IMR-90 (cell line): ENCODE measurements around the gene NTF3. TPM values are rescaled to one million over a fixed set of nuclear protein-coding genes. Genes with fewer than 3 reads are reported as not detected.

Experiments used
- ATAC-seq: fragments of 200-7000 bp; cut with Tn5 transposase; 2 replicates; pipeline ENCODE4 v1.9.1; 2020; ENCODE audit warnings: low read depth, mild to moderate bottlenecking, moderate library complexity
- BruUV-seq: library from RNA; stranded (reverse); fragments of 400-500 nt; replicated peaks from 2 replicates; lab custom pipeline; 2021; lab: Mats Ljungman, UMichigan
- CTCF ChIA-PET: fragments of 300-600 bp; formaldehyde crosslinking; extraction: SDS; loops from one replicate; lab custom pipeline; 2021; ENCODE audit warnings: antibody characterized with exemption; lab: Yijun Ruan, JAX
- POLR2A ChIA-PET: fragments of 300-600 bp; sonication (Branson Sonifier 250); formaldehyde crosslinking; loops from one replicate; lab custom pipeline; 2022; ENCODE audit warnings: antibody characterized with exemption; ENCODE audit not compliant: unreplicated experiment; lab: Charles Lee
- DNase-seq: peaks from one replicate; pipeline ENCODE4 v3.0.0; 2013
- H2AFZ ChIP-seq: replicated peaks from 2 replicates; pipeline ENCODE3; 2013; ENCODE audit warnings: low read length, mild to moderate bottlenecking; ENCODE audit not compliant: poor library complexity
- H2AK5ac ChIP-seq: 2 replicates; pipeline ENCODE4 v1.6.1; 2013; ENCODE audit warnings: low read depth, low read length, inconsistent platforms
- H2AK9ac ChIP-seq: replicated peaks from 2 replicates; pipeline ENCODE3; 2013; ENCODE audit warnings: mild to moderate bottlenecking, low read depth, low read length, moderate library complexity; ENCODE audit not compliant: poor library complexity
- H2BK120ac ChIP-seq: 2 replicates; pipeline ENCODE4 v1.6.1; 2013; ENCODE audit warnings: low read depth, low read length, inconsistent platforms
- H2BK15ac ChIP-seq: 3 replicates; pipeline ENCODE4 v1.6.1; 2013; ENCODE audit warnings: low read depth, low read length, inconsistent platforms
- H2BK20ac ChIP-seq: 2 replicates; pipeline ENCODE4 v1.6.1; 2013; ENCODE audit warnings: low read depth, mild to moderate bottlenecking, inconsistent platforms, low read length, moderate library complexity
- H2BK5ac ChIP-seq: 2 replicates; pipeline ENCODE4 v1.6.1; 2013; ENCODE audit warnings: mild to moderate bottlenecking, low read depth, low read length, inconsistent platforms; ENCODE audit not compliant: poor library complexity, severe bottlenecking
- H3K14ac ChIP-seq: replicated peaks from 2 replicates; pipeline ENCODE4 v1.6.1; 2013; ENCODE audit warnings: low read depth, low read length, inconsistent platforms
- H3K18ac ChIP-seq: 2 replicates; pipeline ENCODE4 v1.6.1; 2013; ENCODE audit warnings: low read depth, low read length, control low read depth
- H3K23ac ChIP-seq: 2 replicates; pipeline ENCODE4 v1.6.1; 2013; ENCODE audit warnings: low read depth, low read length, inconsistent platforms
- H3K27ac ChIP-seq: 2 replicates; pipeline ENCODE4 v1.5.1; 2013; ENCODE audit warnings: mild to moderate bottlenecking, control low read depth, low read length; ENCODE audit not compliant: insufficient read depth
- H3K27me3 ChIP-seq: 2 replicates; pipeline ENCODE4 v1.6.1; 2013; ENCODE audit warnings: low read length; ENCODE audit not compliant: control insufficient read depth, insufficient read depth
- H3K36me3 ChIP-seq: 2 replicates; pipeline ENCODE4 v1.6.1; 2013; ENCODE audit warnings: low read length, mixed read lengths; ENCODE audit not compliant: control insufficient read depth, insufficient read depth
- H3K4ac ChIP-seq: 2 replicates; pipeline ENCODE4 v1.6.1; 2013; ENCODE audit warnings: low read depth, low read length, inconsistent platforms
- H3K4me1 ChIP-seq: 2 replicates; pipeline ENCODE4 v1.6.1; 2013; ENCODE audit warnings: low read length, mixed read lengths; ENCODE audit not compliant: control insufficient read depth, insufficient read depth
- H3K4me2 ChIP-seq: 2 replicates; pipeline ENCODE4 v1.6.1; 2013; ENCODE audit warnings: low read depth, mild to moderate bottlenecking, control low read depth, low read length, moderate library complexity
- H3K4me3 ChIP-seq: 2 replicates; pipeline ENCODE4 v1.5.1; 2013; ENCODE audit warnings: low read depth, mild to moderate bottlenecking, control low read depth, low read length, moderate library complexity; ENCODE audit not compliant: insufficient read depth
- H3K56ac ChIP-seq: 2 replicates; pipeline ENCODE4 v1.6.1; 2013; ENCODE audit warnings: low read length, inconsistent platforms; ENCODE audit not compliant: insufficient read depth; ENCODE audit errors: extremely low read depth
- H3K79me1 ChIP-seq, 2 experiments: 2 replicates each; pipeline ENCODE4 v1.6.1; 2013; ENCODE audit warnings: low read length in 2 of 2, inconsistent platforms in 1 of 2, low read depth in 1 of 2
- H3K9ac ChIP-seq: 2 replicates; pipeline ENCODE4 v1.6.1; 2013; ENCODE audit warnings: low read depth, low read length, control low read depth
- H3K9me1 ChIP-seq: 2 replicates; pipeline ENCODE4 v1.6.1; 2013; ENCODE audit warnings: low read length, inconsistent platforms; ENCODE audit not compliant: insufficient read depth
- H3K9me3 ChIP-seq: 2 replicates; pipeline ENCODE4 v1.6.1; 2013; ENCODE audit warnings: low read length; ENCODE audit not compliant: control insufficient read depth, insufficient read depth
- H4K20me1 ChIP-seq: 2 replicates; pipeline ENCODE4 v1.6.1; 2013; ENCODE audit warnings: low read length, inconsistent platforms; ENCODE audit not compliant: insufficient read depth
- H4K5ac ChIP-seq: 2 replicates; pipeline ENCODE4 v1.6.1; 2013; ENCODE audit warnings: mild to moderate bottlenecking, low read depth, low read length, control low read depth
- H4K8ac ChIP-seq, 2 experiments: 2 replicates each; pipeline ENCODE4 v1.6.1; 2013; ENCODE audit warnings: low read depth in 2 of 2, low read length in 2 of 2, control low read depth in 1 of 2, inconsistent platforms in 1 of 2
- H4K91ac ChIP-seq: 2 replicates; pipeline ENCODE4 v1.6.1; 2013; ENCODE audit warnings: low read depth, low read length, inconsistent platforms; ENCODE audit not compliant: insufficient read depth
- RCOR1 ChIP-seq: IDR thresholded peaks from 2 replicates; pipeline ENCODE4 v1.6.1; 2012; ENCODE audit warnings: mild to moderate bottlenecking, low read length, improper control_type of control experiment; ENCODE audit not compliant: insufficient replicate concordance
- WGBS, 2 experiments: methylation state at CpG; one replicate each; pipeline versions ENCODE4 v1.1.5 to v1.1.7; 2013; ENCODE audit warnings: missing lambda C conversion rate in 2 of 2; ENCODE audit not compliant: insufficient read length in 1 of 2; ENCODE audit errors: extremely low coverage in 2 of 2; 5-methylcytosine and 5-hydroxymethylcytosine counted together
- dilution Hi-C: fragments of 300-500 bp; cut with HindIII; formaldehyde crosslinking; loops from one replicate; pipeline ENCODE4 v1.14.3; 2018; ENCODE audit warnings: low sequenced_read_pairs; ENCODE audit not compliant: unreplicated experiment
- in situ Hi-C: fragments of 300-500 bp; cut with MboI; formaldehyde crosslinking; loops from 3 replicates; pipeline ENCODE4 v1.14.3; 2019; ENCODE audit warnings: low sequenced_read_pairs, inconsistent platforms, mixed read lengths
- intact Hi-C: fragments of 100-400 bp; cut with micrococcal nuclease; formaldehyde crosslinking; loops from 2 replicates; pipeline ENCODE4 v1.10.0; 2022
- polyA plus RNA-seq, 3 experiments: library from polyadenylated mRNA; depleted of rRNA; stranded (reverse); fragments of >200 nt; gene quantifications; 2 replicates each; pipeline ENCODE4 v1.2.3, GENCODE V29; 2012; ENCODE audit warnings: low replicate concordance in 1 of 3
- total RNA-seq: library from RNA; depleted of rRNA; stranded (reverse); fragments of >200 nt; gene quantifications from 2 replicates; pipeline ENCODE4 v1.2.3, GENCODE V29; 2012

Gene NTF3
- total and polyA plus RNA-seq, 2 of the 4 experiments (the other 2 are of a cell fraction) = 12.2 to 32.4 TPM

DNA sequence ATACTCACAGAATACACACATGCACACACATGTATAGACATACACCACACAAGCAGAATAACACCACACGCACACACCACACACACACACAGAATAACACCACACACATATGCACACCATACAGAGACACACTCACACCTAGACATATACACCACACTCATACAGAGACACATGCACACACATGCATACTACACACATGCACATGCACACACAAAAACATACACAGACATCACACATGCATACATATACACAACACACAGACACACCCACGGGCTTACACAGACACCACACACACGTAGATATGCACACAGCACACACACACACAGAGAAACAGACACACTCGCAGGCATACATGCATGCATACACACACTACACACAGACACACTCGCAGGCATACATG, 49.7 kb downstream of the NTF3 start:
- ATAC-seq = no peak
- TF ChIP-seq RCOR1 = no peak
- POLR2A ChIA-PET = no interaction called here
- Histone ChIP-seq H3K4me2 (no peak overlapping the region), H2BK5ac (peak overlapping the region; percentile 91), H3K9me1 (peaks cover 35% of the 10 kb centered on the region), H2AK9ac (no peak overlapping the region), H3K4ac (peak overlapping the region; percentile 94; the same call in 1 of the 2 replicates), H3K14ac (peak overlapping the region; percentile 37; the same call in 1 of the 2 replicates), H2BK20ac (no peak overlapping the region), H3K18ac (no peak overlapping the region), H4K91ac (0 out of 2 replicates have a peak overlapping the region, but pooled peaks have one; percentile 36), H3K79me1 (peaks cover 62 to 94% of the 10 kb centered on the region in 2 experiments), H3K56ac (no peak overlapping the region), H3K4me3 (no peak overlapping the region), H2BK120ac (no peak overlapping the region), H3K9ac (no peak overlapping the region), H3K36me3 (peaks cover 15% of the 10 kb centered on the region), H4K20me1 (peaks cover 10% of the 10 kb centered on the region), H3K23ac (peak overlapping the region; percentile 89; the same call in 1 of the 2 replicates), H4K8ac (peak overlapping the region in 1 of 2 experiments; percentile 65; a peak in 2 of 4 replicates), H2AK5ac (peak overlapping the region; percentile 72), H2AFZ (no peak overlapping the region), H3K27me3 (no peaks in the 10 kb centered on the region), H3K4me1 (peaks cover 35% of the 10 kb centered on the region), H3K27ac (no peak overlapping the region), H3K9me3 (no peaks in the 10 kb centered on the region), H4K5ac (no peak overlapping the region), H2BK15ac (peak overlapping the region; percentile 84; the same call in 2 of the 3 replicates)
- no TSS peak for BruUV-seq
- in situ Hi-C loops (no loop called here), intact Hi-C loops (no loop called here), dilution Hi-C loops (no loop called here)
- no peak for DNase-seq
- WGBS, 2 experiments = 80% methylated on average over 2 of the region's 5 CpGs; no CpG with 5 or more reads in 1 of the 2 experiments
- CTCF ChIA-PET = no interaction called here
